ENCODE results near the gene PLA2G7. TPM values are rescaled to one million over a fixed set of nuclear protein-coding genes. Genes with fewer than 3 reads are reported as not detected.

The PLA2G7 gene
- 0.12 TPM in 1 of 2 replicates, not detected in the other for total RNA-seq

DNA sequence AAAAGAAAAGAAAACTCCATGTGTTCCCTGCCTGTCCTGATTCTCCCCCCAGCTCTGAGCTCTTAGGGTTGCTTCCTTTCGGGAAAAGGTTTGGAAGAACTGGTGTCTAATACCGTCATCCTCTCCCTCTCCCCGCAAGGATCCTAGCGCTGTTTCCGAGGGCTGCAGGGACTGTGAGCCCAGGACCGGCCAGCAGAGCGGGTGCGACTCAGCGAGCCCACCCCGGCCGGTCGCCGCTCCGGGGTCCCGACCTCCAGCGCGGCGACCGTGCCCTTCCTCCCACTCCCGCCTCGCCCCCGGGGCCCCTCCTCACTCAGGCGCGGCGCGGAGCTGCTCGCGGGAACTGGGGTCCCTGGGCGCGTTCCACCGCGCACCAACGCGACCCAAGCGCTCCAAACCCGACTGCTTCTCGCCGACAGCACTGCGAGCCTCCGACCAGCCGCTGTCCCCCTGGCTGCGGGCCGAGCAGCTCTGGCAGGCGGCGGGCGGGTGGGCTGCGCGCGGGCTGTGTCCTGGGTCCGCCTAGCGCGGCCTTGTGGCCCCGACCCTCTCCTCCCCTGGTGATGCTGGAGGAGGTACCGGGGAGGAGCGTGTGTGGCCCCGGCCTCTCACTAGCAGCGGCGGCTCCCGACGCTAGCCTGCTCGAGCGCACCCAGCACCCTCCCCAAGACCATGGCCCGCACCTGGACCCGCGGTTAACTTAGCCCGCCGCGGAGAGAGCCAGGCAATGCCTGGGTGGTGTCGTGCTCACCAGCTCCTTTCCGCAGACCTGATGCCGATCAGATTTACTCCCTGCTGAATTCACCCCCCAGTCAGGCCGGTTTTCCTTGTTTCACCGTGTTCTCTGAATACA is at the start of gene PLA2G7:
Gene PLA2G7, minus strand, starts transcription at position 509 of the 853 bp plus-strand sequence. CDS start 12,484 bp downstream, outside the sequence.

DNA sequence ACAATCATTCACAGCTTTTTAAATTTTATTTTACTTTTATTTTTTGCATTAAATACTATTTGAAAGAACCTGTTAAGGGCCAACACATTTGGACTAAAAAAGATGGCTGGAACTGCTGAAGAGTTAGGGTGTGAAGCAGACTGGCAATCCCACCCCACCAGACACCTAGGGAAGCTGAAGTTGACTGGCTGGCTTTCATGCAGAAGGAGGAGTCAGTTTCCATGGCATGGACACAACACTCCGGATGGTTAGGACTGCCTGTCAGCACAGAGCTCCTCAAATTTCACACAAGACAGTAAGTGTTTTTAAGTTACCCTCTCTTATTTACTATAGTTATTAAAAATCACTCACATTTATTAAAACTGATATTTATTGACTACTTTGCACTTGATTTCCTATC is 11.5 kb upstream of the PLA2G7 start, which contains the start of gene ANKRD66:
Gene ANKRD66, plus strand, starts transcription at position 238 of the 400 bp plus-strand sequence. CDS start 5,016 bp downstream, outside the sequence.

DNA sequence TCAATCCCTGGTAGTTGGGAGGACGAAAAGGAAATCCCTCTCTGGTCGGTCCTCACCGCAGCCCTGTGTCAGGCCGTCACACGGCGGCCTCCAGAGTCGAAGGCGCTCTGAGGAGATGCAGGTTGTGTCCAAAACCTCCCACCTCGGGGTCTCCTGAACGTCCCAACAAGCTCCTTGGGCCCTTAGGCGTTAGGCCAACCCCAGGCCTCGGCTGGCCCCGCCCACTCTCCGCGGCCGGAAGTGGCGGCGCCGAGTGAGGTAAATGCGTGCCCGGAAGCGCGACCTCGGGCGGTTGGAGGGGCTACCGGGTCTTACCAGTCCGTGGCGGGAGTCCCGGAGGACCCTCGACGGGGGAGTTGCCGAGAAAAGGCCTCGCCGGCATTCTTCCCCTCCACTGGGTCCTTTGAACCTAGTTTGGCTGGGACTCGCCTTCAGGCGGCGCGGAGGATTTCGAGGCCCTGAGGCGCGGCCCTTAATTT is 47.5 kb downstream of the PLA2G7 start, which contains the start of gene TDRD6:
Gene TDRD6, plus strand, starts transcription at position 267 of the 479 bp plus-strand sequence. CDS start 244 bp downstream, outside the sequence.

Other genes with a start within 250 kb of the PLA2G7 start
- 0.51 TPM in 1 of 2 replicates, not detected in the other for gene RCAN2, start 243.9 kb downstream of the PLA2G7 start, total RNA-seq
- gene CYP39A1, start 82.6 kb downstream of the PLA2G7 start, total RNA-seq, result 1.6 TPM in 1 of 2 replicates, not detected in the other
- 2.0 and 2.2 TPM in 2 replicates for gene SLC25A27, start 82.4 kb downstream of the PLA2G7 start, total RNA-seq
- not detected in 2 replicates for gene TDRD6, start 47.5 kb downstream of the PLA2G7 start, total RNA-seq
- gene ANKRD66, start 11.6 kb upstream of the PLA2G7 start, total RNA-seq, result not detected in 2 replicates
- not detected in 2 replicates for gene MEP1A, start 58.0 kb upstream of the PLA2G7 start, total RNA-seq
- gene ADGRF5, start 186.6 kb upstream of the PLA2G7 start, total RNA-seq, result 0.23 and 3.0 TPM in 2 replicates